Adrenal gland (tissue), 12 donors: ENCODE results near the gene PHACTR3. TPM values are rescaled to one million over a fixed set of nuclear protein-coding genes. Genes with fewer than 3 reads are reported as not detected.

ENCODE experiments used
- DNase-seq, 7 donors: peaks; one replicate each; pipeline ENCODE4 v3.0.0-alpha.2; 2019 to 2020
- H3K27ac ChIP-seq, 5 donors: fragments of 200-600 bp; sonication (generic) in 4 of 5; 1 replicate in 3 of 5; 2 replicates in 2 of 5; pipeline versions ENCODE4 v1.5.1 to v1.8.0; 2016 to 2020; ENCODE audit warnings: mild to moderate bottlenecking in 1 of 5
- H3K27me3 ChIP-seq: fragments of 200-600 bp; 2 replicates; pipeline ENCODE4 v1.8.0; 2021
- H3K36me3 ChIP-seq, 2 donors: fragments of 200-600 bp; replicated peaks in 1 of 2; 1 replicate in 1 of 2; 2 replicates in 1 of 2; pipeline versions ENCODE4 v1.5.1 to v1.8.0; 2018 to 2022
- H3K4me1 ChIP-seq, 2 donors: fragments of 200-600 bp; replicated peaks in 1 of 2; 1 replicate in 1 of 2; 2 replicates in 1 of 2; pipeline versions ENCODE4 v1.5.1 to v1.8.0; 2018 to 2021
- H3K4me3 ChIP-seq, 4 donors: fragments of 200-600 bp; sonication (generic) in 3 of 4; one replicate each; pipeline ENCODE4 v1.5.1; 2016 to 2018
- H3K9me3 ChIP-seq, 3 donors: fragments of 200-600 bp; sonication (generic) in 1 of 3; replicated peaks in 1 of 3; 1 replicate in 2 of 3; 2 replicates in 1 of 3; pipeline versions ENCODE4 v1.5.1 to v1.8.0; 2016 to 2021
- POLR2A ChIP-seq, 2 donors: fragments of 450-650 bp; IDR thresholded peaks; one replicate each; pipeline ENCODE4 v1.6.1; 2017; ENCODE audit warnings: antibody characterized with exemption in 2 of 2, mild to moderate bottlenecking in 2 of 2, moderate library complexity in 1 of 2
- WGBS, 4 donors: extraction: QIAGEN DNeasy Blood & Tissue Kit in 2 of 4; methylation state at CpG; one replicate each; pipeline versions ENCODE4 v1.1.5 to v1.1.7; 2013 to 2017; 5-methylcytosine and 5-hydroxymethylcytosine counted together
- intact Hi-C, 2 donors: fragments of 100-400 bp; cut with DNase I; formaldehyde crosslinking; loops; one replicate each; pipeline versions ENCODE4 v1.14.1 to v1.15.0; 2022 to 2023
- polyA plus RNA-seq, 3 donors: library from polyadenylated mRNA; stranded (reverse); fragments of 200-250 nt in 2 of 3; fragments of 350-450 nt in 1 of 3; fragmentation: Illumina TruSeq in 1 of 3; extraction: RNeasy Lipid Tissue Mini Kit (QIAGEN cat#74804) in 1 of 3; gene quantifications; one replicate each; pipeline ENCODE4 v1.2.3, GENCODE V29; 2013 to 2014
- total RNA-seq, 9 donors: library from RNA; depleted of rRNA in 4 of 9; stranded (reverse); fragments of >200 nt in 4 of 9; fragments of 120-200 nt in 1 of 9; fragmentation: NEBNext Ultra II Directional in 1 of 9; extraction: Animal tissue kit (Norgen Biotek cat#: 25700) in 1 of 9; gene quantifications; one replicate each; pipeline versions ENCODE4 v1.1.0 to v1.2.4, GENCODE V29; 2013 to 2023
- TF ChIP-seq, protein P1 (sequence below), 6 experiments: fragments of 450-650 bp in 4 of 6; fragments of 200-600 bp in 2 of 6; sonication (generic) in 1 of 6; IDR thresholded peaks; 1 replicate in 5 of 6; 2 replicates in 1 of 6; pipeline versions ENCODE4 v1.5.1 to v1.8.0; 2016 to 2021; ENCODE audit warnings: antibody characterized with exemption in 6 of 6, mild to moderate bottlenecking in 2 of 6, moderate library complexity in 1 of 6
- donor health status: healthy with polysubstance abuse.
- donor health status: Bipolar disorder and iron deficiency.
- donor health status: DM: yes; HTN: yes; CAD: no.
- donor health status: DM: no; HTN: no; CAD: no.
- donor health status: DM: no; HTN: no; CAD: no.
- donor health status: DM: yes; HTN: yes; CAD: no.

The PHACTR3 gene
- total and polyA plus RNA-seq, 12 donors, result 0.17 to 4.5 (median 0.81) TPM

DNA sequence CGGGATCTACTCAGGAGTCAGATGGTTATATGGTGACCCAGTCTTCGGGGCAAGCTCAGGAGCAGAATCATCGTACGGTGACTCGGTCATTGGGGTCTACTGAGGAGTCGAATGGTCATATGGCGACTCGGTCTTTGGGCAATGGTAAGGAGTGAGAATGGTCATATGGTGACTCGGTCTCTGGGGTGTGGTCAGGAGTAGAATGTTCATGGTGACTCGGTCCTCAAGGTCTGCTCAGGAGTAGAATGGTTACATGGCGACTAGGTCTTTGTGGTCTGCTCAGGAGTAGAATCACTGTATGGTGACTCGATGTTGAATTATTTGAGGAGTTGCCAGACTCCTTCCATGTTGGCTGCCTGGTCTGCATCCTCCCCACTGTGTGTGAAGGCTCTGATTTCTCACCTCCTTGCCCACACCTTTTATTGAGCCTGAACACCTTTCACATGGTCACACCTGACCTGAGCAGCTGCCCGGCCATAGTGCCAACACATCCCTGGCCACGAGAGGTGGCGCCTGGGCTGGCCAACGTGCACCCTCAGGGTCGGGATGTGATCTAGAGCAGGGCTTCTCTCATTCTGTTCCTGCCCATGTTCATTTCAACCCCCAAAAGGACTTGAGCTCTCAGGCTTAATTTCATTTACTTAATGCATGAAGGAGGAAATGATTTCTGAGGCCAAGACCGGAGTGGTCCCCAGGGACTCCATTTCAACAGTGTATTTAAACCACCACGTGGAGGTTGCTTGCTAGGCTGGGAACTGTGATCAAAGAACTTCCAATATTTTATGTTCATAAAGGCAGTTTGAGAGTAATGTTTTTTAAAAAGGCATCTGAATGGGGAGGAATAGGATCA is 119.5 kb downstream of the PHACTR3 start:
- no peak for DNase-seq
- WGBS, 4 donors, result 81 to 90% (median 84%) methylated on average over 16 to 19 of the region's 19 CpGs
- Histone ChIP-seq H3K27me3 (peaks cover 17% of the 10 kb centered on the region), H3K9me3 (no peaks in the 10 kb centered on the region), H3K27ac (no peak overlapping the region), H3K4me3 (no peak overlapping the region), H3K4me1 (no peaks in the 10 kb centered on the region), H3K36me3 (no peaks in the 10 kb centered on the region)
- intact Hi-C loops, result no loop called here
- TF ChIP-seq, protein P1, sequence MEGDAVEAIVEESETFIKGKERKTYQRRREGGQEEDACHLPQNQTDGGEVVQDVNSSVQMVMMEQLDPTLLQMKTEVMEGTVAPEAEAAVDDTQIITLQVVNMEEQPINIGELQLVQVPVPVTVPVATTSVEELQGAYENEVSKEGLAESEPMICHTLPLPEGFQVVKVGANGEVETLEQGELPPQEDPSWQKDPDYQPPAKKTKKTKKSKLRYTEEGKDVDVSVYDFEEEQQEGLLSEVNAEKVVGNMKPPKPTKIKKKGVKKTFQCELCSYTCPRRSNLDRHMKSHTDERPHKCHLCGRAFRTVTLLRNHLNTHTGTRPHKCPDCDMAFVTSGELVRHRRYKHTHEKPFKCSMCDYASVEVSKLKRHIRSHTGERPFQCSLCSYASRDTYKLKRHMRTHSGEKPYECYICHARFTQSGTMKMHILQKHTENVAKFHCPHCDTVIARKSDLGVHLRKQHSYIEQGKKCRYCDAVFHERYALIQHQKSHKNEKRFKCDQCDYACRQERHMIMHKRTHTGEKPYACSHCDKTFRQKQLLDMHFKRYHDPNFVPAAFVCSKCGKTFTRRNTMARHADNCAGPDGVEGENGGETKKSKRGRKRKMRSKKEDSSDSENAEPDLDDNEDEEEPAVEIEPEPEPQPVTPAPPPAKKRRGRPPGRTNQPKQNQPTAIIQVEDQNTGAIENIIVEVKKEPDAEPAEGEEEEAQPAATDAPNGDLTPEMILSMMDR (IDR thresholded peaks at IDR 0.05), result no peak

DNA sequence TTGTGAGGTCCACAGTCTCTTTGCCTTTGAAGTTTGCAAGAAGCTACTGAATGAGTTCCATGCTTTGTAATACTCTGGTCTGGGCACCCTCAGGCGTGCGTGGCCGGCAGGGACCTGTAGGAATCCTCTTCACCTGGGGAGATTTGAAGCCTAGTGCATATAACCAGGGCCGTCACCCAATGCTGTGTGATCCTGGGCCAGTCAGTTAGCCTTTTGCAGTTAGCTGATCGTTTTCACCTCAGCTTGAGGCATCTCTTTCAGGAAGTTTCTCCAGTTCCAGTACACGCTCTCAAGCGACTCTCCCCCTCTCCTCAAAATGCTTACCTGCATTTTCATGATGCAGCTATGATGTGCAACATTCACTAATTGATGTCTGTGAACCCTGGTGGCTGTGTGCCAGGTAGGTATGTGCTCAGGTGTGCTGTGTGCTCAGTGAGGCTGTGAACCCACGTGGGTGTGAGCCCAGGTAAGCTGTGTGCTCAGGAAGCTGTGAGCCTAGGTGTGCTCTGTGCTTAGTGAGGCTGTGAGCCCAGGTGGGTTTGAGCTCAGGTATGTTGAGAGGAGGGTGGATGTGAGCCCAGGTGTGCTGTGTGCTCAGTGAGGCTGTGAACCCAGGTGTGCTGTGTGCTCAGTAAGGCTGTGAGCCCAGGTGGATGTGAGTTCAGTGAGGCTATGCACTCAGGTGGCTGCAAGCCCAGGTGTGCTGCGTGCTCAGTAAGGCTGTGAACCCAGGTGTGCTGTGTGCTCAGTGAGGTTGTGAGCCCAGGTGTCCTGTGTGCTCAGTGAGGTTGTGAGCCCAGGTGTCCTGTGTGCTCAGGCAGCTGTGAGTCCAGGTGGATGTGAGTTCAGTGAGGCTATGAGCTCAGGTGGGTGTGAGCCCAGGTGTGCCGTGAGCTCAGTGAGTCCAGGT is 120.4 kb downstream of the PHACTR3 start:
- TF ChIP-seq, protein P1 (IDR thresholded peaks at IDR 0.05), result no peak
- Histone ChIP-seq H3K27ac (no peak overlapping the region), H3K4me1 (no peaks in the 10 kb centered on the region), H3K4me3 (no peak overlapping the region), H3K27me3 (peaks cover 18% of the 10 kb centered on the region), H3K36me3 (no peaks in the 10 kb centered on the region), H3K9me3 (no peaks in the 10 kb centered on the region)
- DNase-seq, result no peak
- WGBS, 4 donors, result 63 to 86% (median 66%) methylated on average over 5 to 10 of the region's 10 CpGs
- intact Hi-C loops, result no loop called here

DNA sequence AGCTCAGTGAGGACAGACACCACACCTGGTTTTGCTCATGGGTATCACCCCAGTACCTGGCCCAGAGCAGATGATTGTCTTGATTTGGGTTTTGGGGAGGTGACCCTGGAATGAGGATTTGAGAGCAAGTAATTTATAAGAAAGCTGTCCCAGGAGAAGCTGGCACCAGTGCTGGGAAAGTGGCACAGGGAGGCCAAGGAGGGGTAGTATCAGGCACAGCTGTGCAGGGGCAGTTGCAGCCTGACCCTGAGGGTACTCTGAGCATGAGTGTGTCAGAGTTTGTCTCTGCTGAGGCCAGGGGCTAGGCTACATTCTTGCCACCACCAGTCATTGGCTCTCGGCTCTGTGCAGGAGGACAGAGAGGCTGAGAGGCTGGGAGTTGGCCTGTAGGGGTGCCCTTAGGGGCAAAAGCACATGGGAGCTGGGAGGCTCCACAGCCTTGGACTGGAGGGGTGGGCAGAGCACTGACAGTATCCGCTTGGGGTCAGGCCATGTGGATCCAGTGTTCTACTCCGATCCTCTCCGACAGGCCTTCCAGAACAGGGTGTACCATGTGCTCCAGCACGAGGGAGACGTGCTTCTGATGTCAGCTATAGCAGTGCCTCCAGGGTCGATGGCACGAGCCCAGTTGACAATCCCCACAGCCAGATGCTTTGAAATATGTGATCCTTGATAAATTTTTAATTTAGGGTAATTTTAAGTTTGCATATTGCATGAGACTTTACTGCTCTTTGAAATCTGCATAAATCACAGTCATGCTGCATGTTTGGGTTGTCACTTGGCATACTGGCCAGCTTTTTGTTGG is 121.3 kb downstream of the PHACTR3 start:
- Histone ChIP-seq H3K36me3 (no peaks in the 10 kb centered on the region), H3K4me1 (no peaks in the 10 kb centered on the region), H3K27me3 (peaks cover 10% of the 10 kb centered on the region), H3K4me3 (no peak overlapping the region), H3K27ac (no peak overlapping the region), H3K9me3 (no peaks in the 10 kb centered on the region)
- DNase-seq, result no peak
- WGBS, 4 donors, result 81 to 88% (median 87%) methylated on average over 4 to 8 of the region's 8 CpGs
- intact Hi-C loops, result no loop called here
- TF ChIP-seq, protein P1 (IDR thresholded peaks at IDR 0.05), result no peak
- no peak for TF ChIP-seq POLR2A (IDR thresholded peaks at IDR 0.05)

DNA sequence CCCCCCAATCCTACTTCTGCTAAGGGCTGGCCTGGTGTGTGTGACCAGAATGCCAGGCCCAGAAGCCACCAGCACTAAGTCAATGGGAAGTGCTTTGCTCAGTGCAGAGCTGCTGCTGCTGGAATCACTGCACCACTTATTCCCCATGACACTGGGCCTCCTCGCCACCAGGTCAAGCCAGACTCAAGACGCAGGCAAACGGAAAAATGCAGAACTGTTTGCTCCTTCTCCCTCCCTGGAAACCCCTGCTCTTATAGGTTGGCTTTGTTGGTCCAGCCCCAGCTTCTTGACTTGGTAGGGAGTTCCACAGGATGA is 121.9 kb downstream of the PHACTR3 start:
- H3K4me1 ChIP-seq, result no peaks in the 10 kb centered on the region
- 56 to 88% (median 76%) methylated on average over 3 of the region's 3 CpGs for WGBS, 4 donors
- H3K4me3 ChIP-seq, result no peak overlapping the region
- no peaks in the 10 kb centered on the region for H3K9me3 ChIP-seq
- no peaks in the 10 kb centered on the region for H3K36me3 ChIP-seq
- intact Hi-C loops, result no loop called here
- no peak for DNase-seq
- H3K27ac ChIP-seq, result no peak overlapping the region
- peaks cover 4% of the 10 kb centered on the region for H3K27me3 ChIP-seq
- TF ChIP-seq, protein P1 (IDR thresholded peaks at IDR 0.05), result no peak
- TF ChIP-seq POLR2A (IDR thresholded peaks at IDR 0.05), result no peak
